A673 (cell line): Measurements from ENCODE around the gene PGAP6. TPM values are rescaled to one million over a fixed set of nuclear protein-coding genes. Genes with fewer than 3 reads are reported as not detected.
"Not testable (repeated sequence)": the region's sequence is repeated elsewhere in the genome, so short reads cannot be mapped to it uniquely, and the experiment has no call there.

ENCODE experiments used
- BruUV-seq: library from RNA; stranded (reverse); fragments of 400-500 nt; replicated peaks from 2 replicates; lab custom pipeline; 2021; lab: Mats Ljungman, UMichigan
- CTCF ChIA-PET: fragments of 300-600 bp; sonication (Branson Sonifier 250); formaldehyde crosslinking; loops from one replicate; lab custom pipeline; 2022; ENCODE audit warnings: antibody characterized with exemption; lab: Charles Lee
- POLR2A ChIA-PET: fragments of 300-600 bp; sonication (Branson Sonifier 250); formaldehyde crosslinking; loops from one replicate; lab custom pipeline; 2022; ENCODE audit warnings: antibody characterized with exemption; ENCODE audit not compliant: low non-redundant PET; lab: Charles Lee
- DNase-seq: peaks from one replicate; pipeline ENCODE4 v3.0.0-alpha.2; 2015; ENCODE audit warnings: low spot score
- H3K27ac ChIP-seq: fragments of 200-600 bp; sonication (generic); 2 replicates; pipeline ENCODE4 v1.5.1; 2016; ENCODE audit warnings: mixed run types, low read depth, mild to moderate bottlenecking, mixed read lengths, antibody characterized with exemption, low read length; ENCODE audit not compliant: poor library complexity, severe bottlenecking
- H3K27me3 ChIP-seq: fragments of 200-600 bp; sonication (generic); replicated peaks from 2 replicates; pipeline ENCODE4 v1.6.1; 2017; ENCODE audit warnings: mixed run types, low read depth, mild to moderate bottlenecking, mixed read lengths, antibody characterized with exemption, low read length; ENCODE audit not compliant: insufficient read depth, poor library complexity
- H3K36me3 ChIP-seq: fragments of 200-600 bp; sonication (generic); 2 replicates; pipeline ENCODE4 v1.6.1; 2016; ENCODE audit warnings: mixed run types, mild to moderate bottlenecking, mixed read lengths, antibody characterized with exemption, low read length; ENCODE audit not compliant: insufficient read depth, poor library complexity, severe bottlenecking
- H3K4me1 ChIP-seq: fragments of 200-600 bp; sonication (generic); 2 replicates; pipeline ENCODE4 v1.6.1; 2017; ENCODE audit warnings: mixed run types, mild to moderate bottlenecking, mixed read lengths, antibody characterized with exemption, low read length; ENCODE audit not compliant: insufficient read depth, poor library complexity, severe bottlenecking
- H3K4me3 ChIP-seq: fragments of 200-600 bp; sonication (generic); 2 replicates; pipeline ENCODE4 v1.5.1; 2016; ENCODE audit warnings: low read depth, mixed run types, mild to moderate bottlenecking, mixed read lengths, low read length; ENCODE audit not compliant: poor library complexity, severe bottlenecking
- H3K9me3 ChIP-seq: fragments of 200-600 bp; sonication (generic); 2 replicates; pipeline ENCODE4 v1.6.1; 2016; ENCODE audit warnings: mixed run types, low read depth, mild to moderate bottlenecking, mixed read lengths, antibody characterized with exemption, low read length; ENCODE audit not compliant: poor library complexity, severe bottlenecking
- CTCF ChIP-seq: fragments of 300-800, 200-600 bp; sonication (generic); conservative IDR thresholded peaks from 2 replicates; pipeline ENCODE4 v1.5.1; 2017; ENCODE audit warnings: low read depth, mild to moderate bottlenecking, antibody characterized with exemption, low read length, moderate library complexity, mixed read lengths
- EZH2 ChIP-seq: fragments of 200-600 bp; sonication (generic); IDR thresholded peaks from 2 replicates; pipeline ENCODE4 v1.6.1; 2017; ENCODE audit warnings: borderline replicate concordance, low read depth, mild to moderate bottlenecking, mixed read lengths, antibody characterized with exemption, low read length; ENCODE audit not compliant: poor library complexity, severe bottlenecking
- intact Hi-C: fragments of 100-400 bp; cut with micrococcal nuclease; formaldehyde crosslinking; loops from one replicate; pipeline ENCODE4 v1.10.0; 2022; ENCODE audit not compliant: unreplicated experiment
- total RNA-seq: library from RNA; stranded (reverse); gene quantifications from 2 replicates; pipeline ENCODE4 v1.2.3, GENCODE V29; 2021

The PGAP6 gene
- total RNA-seq, 1 experiment from 2014 or later: 38.7 TPM

GRCh38 chr16:363766-364490, 17.9 kb downstream of the PGAP6 start:
- POLR2A ChIA-PET: interaction anchor here (0.6 kb wide), 1 partner anchor 235 kb away, joined by 3 read pairs; no protein-coding TSS in a partner anchor
- no peaks in the 10 kb centered on the region for H3K4me1 ChIP-seq
- no TSS peak for BruUV-seq
- intact Hi-C loops: loop anchor here (5.0 kb wide), 1 partner anchor 257 kb away; no protein-coding TSS in a partner anchor
- CTCF ChIA-PET: interaction anchor here (0.5 to 2.2 kb wide), 2 partner anchors 257 to 285 kb away, joined by 3 to 25 read pairs; partner anchors contain the start of gene WDR90
- DNase-seq: no peak
- no peaks in the 10 kb centered on the region for H3K9me3 ChIP-seq
- no peak for TF ChIP-seq EZH2
- H3K27me3 ChIP-seq: no peaks in the 10 kb centered on the region
- peaks cover 20% of the 10 kb centered on the region for H3K36me3 ChIP-seq
- no peak overlapping the region for H3K27ac ChIP-seq
- H3K4me3 ChIP-seq: no peak overlapping the region

- Histone ChIP-seq H3K27ac (no peak overlapping the region), H3K9me3 (no peaks in the 10 kb centered on the region), H3K4me3 (no peak overlapping the region), H3K4me1 (no peaks in the 10 kb centered on the region), H3K27me3 (no peaks in the 10 kb centered on the region), H3K36me3 (peaks cover 14% of the 10 kb centered on the region)
- TF ChIP-seq CTCF: no peak
- TF ChIP-seq EZH2: no peak
- POLR2A ChIA-PET: no interaction called here
- intact Hi-C loops: loop anchor here (5.0 kb wide), 1 partner anchor 256 kb away; no protein-coding TSS in a partner anchor
- CTCF ChIA-PET: interaction anchor here (0.8 to 2.2 kb wide), 3 partner anchors 256 to 319 kb away, joined by 3 to 25 read pairs (median 5); no protein-coding TSS in a partner anchor
- no TSS peak for BruUV-seq
- no peak for DNase-seq
Observed at GRCh38 chr16:363110-363765, 18.5 kb downstream of the PGAP6 start.

GRCh38 chr16:362702-362999, 19.1 kb downstream of the PGAP6 start:
- ChIA-PET CTCF (interaction anchor here (0.6 to 2.2 kb wide), 9 partner anchors 10 to 319 kb away, joined by 3 to 25 read pairs (median 5); no protein-coding TSS in a partner anchor), POLR2A (interaction anchor here (0.6 kb wide), 1 partner anchor 176 kb away, joined by 13 read pairs; no protein-coding TSS in a partner anchor)
- not testable (repeated sequence) for H3K27me3 ChIP-seq, H3K4me1 ChIP-seq, H3K36me3 ChIP-seq, H3K4me3 ChIP-seq, H3K9me3 ChIP-seq, BruUV-seq, H3K27ac ChIP-seq, DNase-seq
- intact Hi-C loops: loop anchor here (5.0 kb wide), 1 partner anchor 255 kb away; no protein-coding TSS in a partner anchor
